Ovary (tissue), 9 donors: Measurements from ENCODE around the gene MRPL38. TPM values are rescaled to one million over a fixed set of nuclear protein-coding genes. Genes with fewer than 3 reads are reported as not detected.
A peak's percentile ranks its signal among the peaks of the same experiment; 100 is the strongest.

ENCODE experiments used
- DNase-seq, 5 donors: peaks; one replicate each; pipeline ENCODE4 v3.0.0-alpha.2; 2019 to 2020
- H3K27ac ChIP-seq, 2 donors: fragments of 200-600 bp; one replicate each; pipeline versions ENCODE4 v1.5.1 to v1.8.0; 2019 to 2022
- H3K27me3 ChIP-seq: fragments of 200-600 bp; one replicate; pipeline ENCODE4 v1.8.0; 2022
- H3K36me3 ChIP-seq: fragments of 200-600 bp; sonication (generic); one replicate; pipeline ENCODE4 v1.5.1; 2019
- H3K4me1 ChIP-seq: one replicate; pipeline ENCODE4 v1.8.1; 2013; ENCODE audit warnings: mild to moderate bottlenecking, moderate library complexity; ENCODE audit not compliant: insufficient read depth
- H3K4me3 ChIP-seq: fragments of 200-600 bp; sonication (generic); one replicate; pipeline ENCODE4 v1.5.1; 2017
- H3K9me3 ChIP-seq, 2 donors: fragments of 200-600 bp in 1 of 2; sonication (generic) in 1 of 2; one replicate each; pipeline versions ENCODE4 v1.5.1 to v1.8.1; 2013 to 2019; ENCODE audit warnings: mild to moderate bottlenecking in 1 of 2, moderate library complexity in 1 of 2
- EP300 ChIP-seq: sonication (generic); formaldehyde crosslinking; IDR thresholded peaks from one replicate; pipeline ENCODE4 v1.6.1; 2017; ENCODE audit warnings: antibody characterized with exemption
- POLR2A ChIP-seq: fragments of 450-650 bp; IDR thresholded peaks from one replicate; pipeline ENCODE4 v1.6.1; 2017; ENCODE audit warnings: antibody characterized with exemption, mild to moderate bottlenecking, moderate library complexity
- WGBS, 3 donors: extraction: QIAGEN DNeasy Blood & Tissue Kit in 1 of 3; methylation state at CpG; one replicate each; pipeline versions ENCODE4 v1.1.5 to v1.1.7; 2013 to 2017; 5-methylcytosine and 5-hydroxymethylcytosine counted together
- intact Hi-C, 4 donors: fragments of 100-400 bp; cut with DNase I; formaldehyde crosslinking; loops; one replicate each; pipeline versions ENCODE4 v1.11.0 to v1.15.1; 2022 to 2023
- polyA plus RNA-seq, 2 donors: library from polyadenylated mRNA; stranded (reverse); fragments of 200-250 nt in 1 of 2; fragments of 350-450 nt in 1 of 2; fragmentation: Illumina TruSeq in 1 of 2; extraction: RNeasy Lipid Tissue Mini Kit (QIAGEN cat#74804) in 1 of 2; gene quantifications; one replicate each; pipeline ENCODE4 v1.2.3, GENCODE V29; 2013 to 2014
- total RNA-seq, 7 donors: library from RNA; depleted of rRNA in 2 of 7; stranded (reverse); fragments of >200 nt in 2 of 7; fragmentation: NEBNext Ultra II Directional in 3 of 7; extraction: Animal tissue kit (Norgen Biotek cat#: 25700) in 3 of 7; gene quantifications; one replicate each; pipeline versions ENCODE4 v1.1.0 to v1.2.4, GENCODE V29; 2016 to 2023
- TF ChIP-seq, protein P1 (sequence below), 3 donors: fragments of 450-650 bp in 2 of 3; fragments of 200-600 bp in 1 of 3; IDR thresholded peaks; one replicate each; pipeline versions ENCODE4 v1.5.1 to v1.8.0; 2016 to 2022; ENCODE audit warnings: antibody characterized with exemption in 3 of 3, mild to moderate bottlenecking in 1 of 3
- donor health status: DM: no; HTN: no; CAD: no; lungs with moderate emphysema.
- donor health status: DM: no; HTN: no; CAD: no.
- donor health status: Bipolar disorder and iron deficiency.
- donor health status: DM: yes; HTN: yes; CAD: no.
- donor health status: DM: no; HTN: no; CAD: no.
- donor health status: DM: yes; HTN: yes; CAD: no.

Gene MRPL38
- total and polyA plus RNA-seq, 9 donors = 14.5 to 93.0 (median 57.6) TPM

DNA sequence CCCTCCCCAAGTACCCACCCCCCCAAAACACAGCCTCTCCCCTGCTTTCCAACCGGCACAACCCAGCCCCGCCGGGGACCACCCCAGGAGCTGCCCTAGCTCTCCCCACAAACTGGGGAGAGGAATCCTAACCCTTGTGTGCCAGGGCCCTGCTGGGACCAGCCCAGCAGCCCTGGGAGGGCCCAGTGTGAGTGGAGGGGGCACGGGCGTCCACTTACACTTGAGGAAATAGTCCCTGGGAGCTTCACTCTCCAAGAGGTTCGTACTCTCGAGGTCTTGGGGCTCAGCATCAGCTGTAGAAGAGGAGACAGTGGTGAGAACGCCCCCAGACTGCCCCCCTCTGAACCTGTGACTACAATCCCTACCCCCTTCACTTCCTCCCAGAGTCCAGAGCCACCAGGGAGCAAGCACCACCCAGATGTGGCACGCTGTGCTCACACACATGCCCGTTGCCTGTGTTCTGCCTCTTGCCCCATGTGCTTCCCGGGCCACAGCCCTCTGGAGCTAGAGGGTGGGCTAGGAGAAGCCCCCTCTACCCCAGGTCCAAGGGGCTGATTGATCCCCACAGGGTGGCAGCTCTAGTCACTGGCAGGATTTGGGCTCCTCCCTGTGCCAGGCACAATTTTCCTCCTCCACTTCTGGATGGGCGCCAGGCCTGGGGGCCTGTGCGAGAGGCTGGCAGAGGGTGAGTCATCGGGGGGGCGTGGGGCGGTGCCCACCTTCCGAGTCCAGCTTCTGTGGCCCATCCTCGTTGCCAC, 29.3 kb downstream of the MRPL38 start:
- H3K27ac ChIP-seq = peak overlapping the region in 1 of 2 donors; percentile 64
- intact Hi-C loops = loop anchor here in 1 of 4 donors (10.0 kb wide), 1 partner anchor 101 kb away; a partner anchor contains a TSS
- no peaks in the 10 kb centered on the region for H3K36me3 ChIP-seq
- DNase-seq = peak in 3 of 5 donors; percentile 57 to 71 (median 68)
- WGBS, 3 donors = 73 to 84% (median 74%) methylated on average over 18 of the region's 18 CpGs
- peaks cover 23% of the 10 kb centered on the region for H3K4me1 ChIP-seq
- no peaks in the 10 kb centered on the region for H3K9me3 ChIP-seq
- TF ChIP-seq EP300 (no peak), POLR2A (no peak)
- TF ChIP-seq, protein P1, sequence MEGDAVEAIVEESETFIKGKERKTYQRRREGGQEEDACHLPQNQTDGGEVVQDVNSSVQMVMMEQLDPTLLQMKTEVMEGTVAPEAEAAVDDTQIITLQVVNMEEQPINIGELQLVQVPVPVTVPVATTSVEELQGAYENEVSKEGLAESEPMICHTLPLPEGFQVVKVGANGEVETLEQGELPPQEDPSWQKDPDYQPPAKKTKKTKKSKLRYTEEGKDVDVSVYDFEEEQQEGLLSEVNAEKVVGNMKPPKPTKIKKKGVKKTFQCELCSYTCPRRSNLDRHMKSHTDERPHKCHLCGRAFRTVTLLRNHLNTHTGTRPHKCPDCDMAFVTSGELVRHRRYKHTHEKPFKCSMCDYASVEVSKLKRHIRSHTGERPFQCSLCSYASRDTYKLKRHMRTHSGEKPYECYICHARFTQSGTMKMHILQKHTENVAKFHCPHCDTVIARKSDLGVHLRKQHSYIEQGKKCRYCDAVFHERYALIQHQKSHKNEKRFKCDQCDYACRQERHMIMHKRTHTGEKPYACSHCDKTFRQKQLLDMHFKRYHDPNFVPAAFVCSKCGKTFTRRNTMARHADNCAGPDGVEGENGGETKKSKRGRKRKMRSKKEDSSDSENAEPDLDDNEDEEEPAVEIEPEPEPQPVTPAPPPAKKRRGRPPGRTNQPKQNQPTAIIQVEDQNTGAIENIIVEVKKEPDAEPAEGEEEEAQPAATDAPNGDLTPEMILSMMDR (IDR thresholded peaks at IDR 0.05) = no peak
- H3K27me3 ChIP-seq = no peaks in the 10 kb centered on the region
- no peak overlapping the region for H3K4me3 ChIP-seq

DNA sequence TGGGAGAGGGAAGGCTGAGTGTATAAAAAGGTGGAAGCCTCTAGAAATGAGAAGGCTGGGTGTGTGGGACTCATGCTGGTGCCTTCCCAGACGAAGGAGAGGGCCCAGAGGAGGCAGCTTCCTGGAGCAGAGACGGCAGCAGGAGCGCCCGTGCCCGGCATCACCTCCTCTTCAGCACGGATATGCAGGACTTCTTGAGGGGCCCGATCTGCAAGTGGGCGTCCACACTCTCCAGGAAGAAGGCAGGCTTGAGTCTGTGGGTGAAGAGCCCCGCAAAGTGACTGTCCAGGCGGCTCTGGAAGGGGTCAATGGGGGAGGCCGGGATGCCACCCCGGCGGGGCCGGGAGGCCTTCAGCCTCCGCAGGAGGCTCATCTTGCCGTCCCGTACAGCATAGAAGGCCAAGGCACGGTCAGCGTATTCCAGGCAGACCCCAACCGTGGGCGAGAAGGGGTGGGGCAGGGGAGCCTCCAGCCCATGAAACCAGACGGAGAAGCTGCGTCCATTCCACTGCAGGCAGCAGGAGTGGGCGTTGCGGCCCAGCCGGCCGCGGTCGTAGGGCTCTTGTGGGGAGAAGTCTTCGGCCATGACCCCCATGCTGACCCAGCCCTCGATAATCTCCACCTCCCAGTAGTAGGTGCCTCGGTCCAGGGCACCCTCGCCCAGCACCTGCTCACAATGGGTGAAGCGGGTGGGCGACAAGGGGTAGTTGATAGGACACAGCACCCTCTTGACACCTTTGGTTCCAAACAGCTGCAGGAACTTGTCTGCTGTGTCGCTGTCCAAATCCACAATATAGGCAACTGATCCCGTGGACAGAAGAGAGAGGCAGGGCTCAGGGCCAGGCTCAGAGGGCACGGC, 30.1 kb downstream of the MRPL38 start:
- no peak overlapping the region for H3K4me3 ChIP-seq
- H3K4me1 ChIP-seq = peaks cover 26% of the 10 kb centered on the region
- no peaks in the 10 kb centered on the region for H3K9me3 ChIP-seq
- WGBS, 3 donors = 86 to 90% (median 89%) methylated on average over 38 of the region's 38 CpGs
- H3K36me3 ChIP-seq = no peaks in the 10 kb centered on the region
- no peak for TF ChIP-seq EP300
- TF ChIP-seq, protein P1 (IDR thresholded peaks at IDR 0.05) = no peak
- no peak for TF ChIP-seq POLR2A
- intact Hi-C loops = loop anchor here in 1 of 4 donors (10.0 kb wide), 1 partner anchor 100 kb away; a partner anchor contains a TSS
- no peak overlapping the region for H3K27ac ChIP-seq
- DNase-seq = no peak
- H3K27me3 ChIP-seq = no peaks in the 10 kb centered on the region

DNA sequence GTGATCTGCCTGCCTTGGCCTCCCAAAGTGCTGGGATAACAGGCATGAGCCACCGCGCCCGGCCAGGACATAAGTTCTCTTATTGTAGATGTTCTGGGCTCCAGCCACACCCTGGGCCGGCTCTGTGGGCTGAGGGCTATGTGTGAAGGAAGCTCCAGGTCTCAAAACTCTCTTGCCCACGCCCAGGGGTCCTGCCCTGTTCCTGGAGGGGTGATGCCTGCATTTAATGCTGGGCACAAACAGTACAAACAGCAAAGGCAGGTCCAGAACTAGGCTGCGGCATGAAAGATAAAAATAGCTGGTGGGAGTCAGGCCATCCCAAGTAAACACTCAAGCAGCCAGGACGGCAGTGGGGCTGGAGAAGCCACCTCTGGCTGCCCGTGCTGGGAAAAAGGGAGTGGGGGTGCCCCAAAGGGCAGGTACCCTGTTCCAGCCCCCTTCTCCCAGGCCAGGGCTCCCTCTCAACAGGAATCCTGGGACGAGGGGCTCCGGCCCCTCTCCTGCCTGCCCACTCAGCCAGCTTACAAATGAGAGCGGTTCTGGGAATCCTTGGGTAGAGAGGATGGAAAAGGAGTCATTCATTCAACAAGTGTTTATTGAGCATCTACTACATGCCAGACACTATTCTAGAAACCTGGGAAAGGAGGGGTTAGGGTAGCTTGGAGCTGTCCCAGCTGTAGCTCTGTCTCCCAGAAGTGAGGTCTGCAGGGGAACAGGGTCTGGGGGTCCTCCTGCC, 30.9 kb downstream of the MRPL38 start:
- Histone ChIP-seq H3K36me3 (no peaks in the 10 kb centered on the region), H3K4me1 (peaks cover 29% of the 10 kb centered on the region), H3K27me3 (no peaks in the 10 kb centered on the region), H3K4me3 (no peak overlapping the region), H3K27ac (peak overlapping the region; percentile 51 to 73), H3K9me3 (no peaks in the 10 kb centered on the region)
- WGBS, 3 donors = 32 to 38% (median 35%) methylated on average over 11 of the region's 11 CpGs
- TF ChIP-seq, protein P1 (IDR thresholded peaks at IDR 0.05) = no peak
- TF ChIP-seq POLR2A = no peak
- intact Hi-C loops = loop anchor here in 1 of 4 donors (10.0 kb wide), 1 partner anchor 99 kb away; a partner anchor contains a TSS
- DNase-seq = no peak
